ENCODE results near the gene EPHA8.
A peak's percentile ranks its signal among the peaks of the same experiment; 100 is the strongest.

The EPHA8 gene

GRCh38 chr1:22592919-22593790 lies 29.9 kb downstream of the EPHA8 start:
- DNase-seq (ENCODE audit: low read depth) = no peak

GRCh38 chr1:22594396-22594795 lies 31.1 kb downstream of the EPHA8 start:
- no peak for DNase-seq (ENCODE audit: low read depth)

- DNase-seq (ENCODE audit: low read depth) = no peak
Observed at GRCh38 chr1:22595108-22595507, 31.8 kb downstream of the EPHA8 start.

- no peak for DNase-seq (ENCODE audit: low read depth)
Observed at GRCh38 chr1:22597301-22597965, 34.1 kb downstream of the EPHA8 start.

GRCh38 chr1:22597996-22598395 lies 34.7 kb downstream of the EPHA8 start:
- DNase-seq (ENCODE audit: low read depth) = no peak

- DNase-seq (ENCODE audit: low read depth) = no peak
Observed at GRCh38 chr1:22598736-22599135, 35.4 kb downstream of the EPHA8 start.

GRCh38 chr1:22600071-22600816 lies 37.0 kb downstream of the EPHA8 start:
- no peak for DNase-seq (ENCODE audit: low read depth)

GRCh38 chr1:22600817-22601605 lies 37.7 kb downstream of the EPHA8 start:
- no peak for DNase-seq (ENCODE audit: low read depth)

- no peak for DNase-seq (ENCODE audit: low read depth)
Observed at GRCh38 chr1:22601610-22602009, 38.3 kb downstream of the EPHA8 start.

GRCh38 chr1:22602060-22602740 lies 38.9 kb downstream of the EPHA8 start:
- DNase-seq (ENCODE audit: low read depth) = no peak

- no peak for DNase-seq (ENCODE audit: low read depth)
Observed at GRCh38 chr1:22606161-22606560, 42.9 kb downstream of the EPHA8 start.

- no peak for DNase-seq (ENCODE audit: low read depth)
Observed at GRCh38 chr1:22607154-22607553, 43.9 kb downstream of the EPHA8 start.

- no peak for DNase-seq (ENCODE audit: low read depth)
Observed at GRCh38 chr1:22608361-22608760, 45.1 kb downstream of the EPHA8 start.

GRCh38 chr1:22609291-22609690 lies 46.0 kb downstream of the EPHA8 start:
- DNase-seq (ENCODE audit: low read depth) = no peak

GRCh38 chr1:22611530-22611947 lies 48.2 kb downstream of the EPHA8 start:
- peak; percentile 63 for DNase-seq (ENCODE audit: low read depth)

- DNase-seq (ENCODE audit: low read depth) = no peak
Observed at GRCh38 chr1:22612671-22613571, 49.6 kb downstream of the EPHA8 start.

GRCh38 chr1:22613572-22613918 lies 50.3 kb downstream of the EPHA8 start:
- DNase-seq (ENCODE audit: low read depth) = no peak

GRCh38 chr1:22613951-22614350 lies 50.7 kb downstream of the EPHA8 start:
- DNase-seq (ENCODE audit: low read depth) = no peak

GRCh38 chr1:22615886-22616285 lies 52.6 kb downstream of the EPHA8 start:
- no peak for DNase-seq (ENCODE audit: low read depth)

GRCh38 chr1:22616571-22616970 lies 53.3 kb downstream of the EPHA8 start:
- no peak for DNase-seq (ENCODE audit: low read depth)

All from amniotic epithelial cell (primary cell).